C4-2B (cell line): Measurements from ENCODE around the gene CDKN1C.
A peak's percentile ranks its signal among the peaks of the same experiment; 100 is the strongest.

Experiments
- H3K27ac ChIP-seq: fragments of 450-650 bp; 2 replicates; pipeline ENCODE4 v1.5.1; 2017
- CTCF ChIP-seq: fragments of 450-650 bp; conservative IDR thresholded peaks from 2 replicates; pipeline ENCODE4 v1.5.1; 2017; ENCODE audit warnings: mild to moderate bottlenecking
- ZFX ChIP-seq: fragments of 450-650 bp; IDR thresholded peaks from 2 replicates; pipeline ENCODE4 v1.6.1; 2017

Gene CDKN1C

GRCh38 chr11:2916114-2916891 lies 30.7 kb upstream of the CDKN1C start:
- H3K27ac ChIP-seq, result no peak overlapping the region
- TF ChIP-seq CTCF, result no peak
- TF ChIP-seq ZFX, result no peak

GRCh38 chr11:2915473-2915872 lies 29.9 kb upstream of the CDKN1C start:
- H3K27ac ChIP-seq, result no peak overlapping the region
- no peak for TF ChIP-seq CTCF
- TF ChIP-seq ZFX, result no peak

GRCh38 chr11:2914455-2915195 lies 29.1 kb upstream of the CDKN1C start:
- TF ChIP-seq ZFX (no peak), CTCF (no peak)
- no peak overlapping the region; the same call in 1 of the 2 replicates for H3K27ac ChIP-seq

- no peak for TF ChIP-seq CTCF
- no peak for TF ChIP-seq ZFX
- peak overlapping the region; percentile 94 for H3K27ac ChIP-seq
Observed at GRCh38 chr11:2913776-2914175, 28.2 kb upstream of the CDKN1C start.

GRCh38 chr11:2913019-2913431 lies 27.4 kb upstream of the CDKN1C start:
- TF ChIP-seq ZFX (no peak), CTCF (no peak)
- H3K27ac ChIP-seq, result peak overlapping the region; percentile 94

- TF ChIP-seq ZFX (no peak), CTCF (no peak)
- peak overlapping the region; percentile 94 for H3K27ac ChIP-seq
Observed at GRCh38 chr11:2912498-2912897, 26.9 kb upstream of the CDKN1C start.

GRCh38 chr11:2911785-2912391 lies 26.3 kb upstream of the CDKN1C start:
- peak overlapping the region; percentile 94 for H3K27ac ChIP-seq
- TF ChIP-seq ZFX, result peak; percentile 40; the same call in 1 of the 2 replicates
- TF ChIP-seq CTCF, result no peak
